SKM-1 (cell line): ENCODE results near the gene DDHD1.
"Not testable (repeated sequence)": the region's sequence is repeated elsewhere in the genome, so short reads cannot be mapped to it uniquely, and the experiment has no call there.

Experiments
- DNase-seq: peaks from one replicate; lab custom pipeline; 2025; ENCODE audit not compliant: unreplicated experiment; lab: John Stamatoyannopoulos, UW

DDHD1 gene

DNA sequence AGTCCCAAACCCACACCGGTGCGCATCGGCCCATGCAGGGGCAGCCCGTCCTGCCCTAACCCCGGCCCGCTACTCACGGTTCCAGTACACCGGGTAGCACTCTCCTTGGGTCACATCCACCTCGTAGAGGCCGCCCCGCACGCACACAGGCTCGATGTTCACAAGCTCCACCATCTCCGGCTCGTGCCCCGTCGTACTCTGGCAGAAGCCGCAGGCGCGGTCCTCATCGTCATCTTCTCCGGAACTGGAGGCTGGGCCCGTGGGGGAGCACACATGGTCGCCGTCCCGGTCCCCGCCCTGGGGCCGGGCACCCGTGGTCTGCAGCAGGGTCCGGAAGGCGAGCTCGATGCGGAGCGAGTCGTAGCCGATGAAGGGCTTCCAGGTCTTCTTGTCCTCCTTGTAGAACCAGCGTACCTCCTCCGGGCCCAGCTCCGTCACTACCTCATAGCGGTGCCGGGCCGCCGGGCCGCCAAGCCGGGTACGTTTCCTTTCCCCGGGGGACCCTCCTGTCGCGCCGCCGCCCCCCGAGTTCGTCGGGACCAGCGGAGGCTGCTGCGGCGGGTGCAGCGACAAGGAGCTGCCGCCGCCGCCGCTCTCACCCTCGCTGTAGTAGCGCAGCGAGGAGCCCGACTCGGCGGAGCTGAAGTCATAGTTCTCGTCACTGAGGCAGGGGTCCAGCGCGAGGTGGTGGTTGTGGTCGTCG lies 788 bp downstream of the DDHD1 start:
- no peak for DNase-seq

DNA sequence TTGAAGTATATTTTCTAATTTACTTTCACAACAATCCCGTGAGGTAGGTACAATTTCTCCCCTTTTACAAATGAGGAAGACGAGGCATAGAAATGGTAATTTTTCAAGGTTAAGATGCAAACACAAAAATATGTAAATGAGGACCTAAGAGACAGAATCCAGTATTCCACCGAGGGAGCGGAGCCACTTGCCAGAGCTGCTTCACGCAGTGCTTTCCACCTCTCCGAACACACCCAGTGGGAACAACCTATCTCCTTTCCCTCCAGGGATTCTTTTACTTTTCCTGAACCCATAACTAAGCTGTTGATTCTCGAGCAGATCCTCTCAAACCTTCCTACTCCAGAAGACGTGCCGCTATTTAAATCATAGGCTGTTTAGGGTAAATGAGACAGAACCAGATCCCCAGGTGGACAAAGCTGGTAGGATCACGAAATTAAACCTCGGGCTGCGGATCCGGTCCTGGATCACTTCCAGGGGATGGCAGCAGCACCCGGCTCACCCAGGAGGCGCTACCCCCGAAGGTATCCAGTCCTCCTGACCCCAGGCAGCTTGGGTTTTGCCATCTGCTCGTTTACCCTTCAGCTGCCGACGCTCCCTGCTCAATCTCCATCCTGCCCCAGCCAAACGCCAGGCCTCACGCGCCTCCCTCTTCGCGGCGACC lies 1.5 kb downstream of the DDHD1 start:
- no peak for DNase-seq

DNA sequence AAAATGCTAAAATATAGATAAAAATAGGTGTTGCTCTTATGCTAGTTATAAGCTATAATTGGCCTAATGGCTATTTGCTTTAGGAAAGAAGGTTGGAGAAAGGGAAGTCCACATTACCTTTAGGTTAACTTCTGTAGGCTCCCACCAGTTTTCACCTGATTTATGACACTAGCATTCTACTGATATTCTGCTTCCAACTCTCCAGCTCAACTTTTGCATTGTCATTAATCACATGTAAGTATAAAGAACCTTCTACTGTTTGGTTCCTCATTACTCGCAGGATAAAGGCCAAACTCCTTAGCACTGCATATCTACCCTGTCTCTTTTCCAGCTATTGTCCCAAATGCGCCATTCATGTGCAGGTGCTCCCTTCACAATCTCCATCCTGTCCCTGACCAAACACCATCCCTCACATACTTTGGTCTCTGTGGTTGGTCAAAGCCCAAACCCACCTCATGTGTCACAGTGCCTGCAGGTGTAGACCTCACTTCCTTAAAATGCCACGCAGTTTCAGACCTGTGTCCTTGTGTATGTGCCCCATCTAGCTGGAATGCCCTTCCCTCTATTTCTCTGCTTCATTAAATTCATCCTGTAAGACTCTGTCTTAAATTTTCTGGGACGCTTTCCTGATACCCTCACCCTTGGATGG lies 3.3 kb downstream of the DDHD1 start:
- no peak for DNase-seq

DNA sequence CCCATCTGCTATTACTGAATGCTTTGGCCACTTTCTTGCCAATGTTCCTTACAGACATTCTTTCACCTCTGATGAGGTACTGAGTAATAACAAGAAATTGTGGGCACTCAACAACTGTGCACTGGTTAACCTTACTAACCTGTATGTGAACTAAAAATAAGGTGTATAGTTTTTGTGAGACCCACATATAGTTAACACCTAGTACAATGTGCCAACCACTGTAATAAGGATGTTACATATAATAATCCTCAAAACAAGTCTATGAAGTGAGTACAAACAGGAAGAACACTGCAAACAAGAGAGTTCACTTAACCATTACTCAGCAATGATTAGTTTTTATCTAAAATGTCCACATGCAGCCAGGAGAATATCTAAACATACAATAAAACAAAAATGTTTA lies 4.5 kb downstream of the DDHD1 start:
- no peak for DNase-seq

DNA sequence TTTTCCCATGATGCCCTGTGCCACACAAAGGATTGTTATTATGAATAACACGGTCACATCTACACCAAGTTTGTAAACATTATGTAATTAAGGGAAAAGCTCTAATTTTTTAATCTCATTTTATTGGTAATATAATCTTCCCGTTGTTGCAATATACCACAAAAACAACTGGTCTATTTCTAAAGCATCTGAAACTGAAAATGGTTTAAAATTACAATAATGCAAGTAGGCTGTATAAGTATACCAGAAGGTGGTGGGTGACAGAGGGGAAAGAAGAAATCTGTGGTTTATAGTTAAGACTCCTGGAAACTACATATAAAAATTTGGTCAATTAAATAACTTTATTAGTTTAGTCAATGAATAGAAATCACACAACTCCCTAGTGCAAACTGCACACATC lies 5.2 kb downstream of the DDHD1 start:
- DNase-seq = no peak

DNA sequence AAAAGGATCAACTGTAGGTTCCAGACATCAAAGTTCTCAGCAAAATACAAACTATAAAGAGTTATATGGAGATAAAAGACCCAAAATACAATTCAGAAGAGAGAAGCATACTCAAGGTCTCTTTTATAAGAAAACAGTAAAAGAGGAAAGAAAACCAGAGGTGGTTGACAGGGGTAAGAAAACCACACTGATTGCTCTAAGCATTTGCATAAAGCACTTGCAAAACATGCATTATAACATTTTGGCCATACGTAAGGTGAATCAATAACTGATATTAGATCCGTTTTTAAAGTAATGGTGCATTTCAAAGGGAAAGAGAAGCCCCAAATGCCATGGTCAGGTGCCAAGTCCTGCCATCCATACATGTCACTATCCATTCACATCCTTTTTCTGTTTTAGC lies 5.9 kb downstream of the DDHD1 start:
- DNase-seq = no peak

DNA sequence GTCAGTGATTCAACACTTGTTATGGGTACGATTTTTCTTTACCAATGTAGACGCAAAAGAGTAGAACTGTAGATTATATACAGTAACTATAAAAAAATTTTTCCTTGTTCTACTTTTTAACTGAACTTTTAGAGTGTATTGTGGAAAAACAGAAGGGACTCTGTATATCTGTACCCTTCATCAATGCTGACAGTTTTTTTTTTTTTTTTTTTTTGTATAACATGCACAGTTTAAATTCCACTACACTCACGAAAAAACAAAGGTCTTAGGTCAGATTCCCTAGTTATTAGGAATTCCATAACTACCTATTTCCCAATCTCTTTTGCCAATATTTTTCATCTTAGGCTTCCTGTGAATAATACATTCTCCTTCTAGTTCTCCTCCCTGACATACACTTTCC lies 6.4 kb downstream of the DDHD1 start:
- DNase-seq = no peak

DNA sequence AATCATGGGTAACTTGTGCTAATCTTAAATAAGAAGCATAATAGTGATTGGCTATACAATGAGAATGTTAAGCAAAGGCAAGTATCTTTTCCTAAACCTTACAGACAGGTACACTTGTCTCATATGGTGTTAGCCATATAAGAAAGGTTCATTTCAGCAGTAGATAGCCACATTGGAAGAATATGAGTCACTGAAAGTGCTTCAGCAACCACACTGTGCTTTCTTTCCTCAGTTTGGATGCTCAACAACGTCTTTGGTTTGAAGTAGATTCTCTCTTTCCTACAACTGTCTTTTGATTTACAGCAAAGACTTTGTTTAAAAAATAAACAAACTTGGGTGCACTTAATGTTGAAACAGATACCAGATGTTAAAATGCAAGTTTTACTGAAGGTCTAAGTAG lies 8.9 kb downstream of the DDHD1 start:
- no peak for DNase-seq

DNA sequence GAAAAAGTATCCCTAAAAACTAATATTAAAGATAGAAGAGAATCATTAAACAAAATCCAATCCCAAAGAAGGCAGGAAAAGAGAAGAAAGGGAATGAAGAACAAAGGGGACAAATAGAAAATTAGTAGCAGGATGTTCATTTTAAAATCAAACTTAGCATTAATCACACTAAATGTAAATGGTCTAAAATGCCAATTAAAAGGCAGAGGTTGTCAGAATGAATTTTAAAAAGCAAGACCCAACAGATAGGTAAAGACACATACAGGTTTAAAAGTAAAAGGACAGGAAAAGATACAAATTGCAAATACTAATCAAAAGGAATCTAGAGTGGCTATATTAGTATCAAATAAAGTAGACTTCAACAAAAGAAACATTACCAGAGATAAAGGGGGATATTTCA lies 12.5 kb downstream of the DDHD1 start:
- no peak for DNase-seq

DNA sequence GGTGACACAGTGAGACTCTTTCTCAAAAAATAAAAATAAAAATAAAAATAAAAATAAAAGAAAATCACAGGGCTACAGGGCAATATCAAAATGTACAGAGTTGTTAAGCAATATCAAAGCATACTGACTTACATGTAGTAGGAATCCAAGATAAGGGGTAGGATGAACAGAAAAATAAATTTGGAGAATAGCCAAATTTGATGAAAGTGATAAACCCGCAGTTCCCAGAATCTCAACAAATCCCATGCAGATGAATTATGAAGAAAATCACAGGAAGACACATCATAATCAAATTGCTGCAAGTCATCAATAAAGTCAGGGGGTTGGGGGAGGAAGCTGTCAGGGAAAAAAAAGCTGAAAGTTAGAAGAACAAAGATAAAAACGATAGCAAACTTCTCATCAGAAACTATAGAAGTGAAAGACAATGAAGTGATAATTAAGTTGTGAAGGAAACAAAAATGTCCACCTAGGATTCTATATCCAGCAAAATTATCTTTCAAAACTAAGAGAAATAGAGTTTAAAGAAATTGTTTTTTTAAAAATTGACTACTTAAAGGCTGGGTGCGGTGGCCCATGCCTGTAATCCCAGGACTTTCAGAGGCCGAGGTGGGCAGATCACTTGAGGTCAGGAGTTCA lies 15.4 kb downstream of the DDHD1 start:
- no peak for DNase-seq

DNA sequence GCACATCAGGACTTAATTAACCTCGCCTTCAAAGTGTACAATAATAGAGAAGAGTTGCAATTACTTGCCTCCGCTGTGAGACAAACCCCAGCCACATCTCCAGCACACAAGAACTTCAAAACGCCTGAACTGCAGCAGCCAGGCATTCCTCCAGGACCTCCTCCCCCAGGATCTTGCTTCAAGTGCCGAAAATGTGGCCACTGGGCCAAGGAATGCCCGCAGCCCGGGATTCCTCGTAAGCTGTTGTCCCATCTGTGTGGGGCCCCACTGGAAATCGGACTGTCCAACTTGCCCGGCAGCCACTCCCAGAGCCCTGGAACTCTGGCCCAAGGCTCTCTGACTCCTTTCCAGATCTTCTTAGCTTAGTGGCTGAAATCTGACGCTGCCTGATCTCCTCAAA lies 22.6 kb downstream of the DDHD1 start:
- DNase-seq = not testable (repeated sequence)

DNA sequence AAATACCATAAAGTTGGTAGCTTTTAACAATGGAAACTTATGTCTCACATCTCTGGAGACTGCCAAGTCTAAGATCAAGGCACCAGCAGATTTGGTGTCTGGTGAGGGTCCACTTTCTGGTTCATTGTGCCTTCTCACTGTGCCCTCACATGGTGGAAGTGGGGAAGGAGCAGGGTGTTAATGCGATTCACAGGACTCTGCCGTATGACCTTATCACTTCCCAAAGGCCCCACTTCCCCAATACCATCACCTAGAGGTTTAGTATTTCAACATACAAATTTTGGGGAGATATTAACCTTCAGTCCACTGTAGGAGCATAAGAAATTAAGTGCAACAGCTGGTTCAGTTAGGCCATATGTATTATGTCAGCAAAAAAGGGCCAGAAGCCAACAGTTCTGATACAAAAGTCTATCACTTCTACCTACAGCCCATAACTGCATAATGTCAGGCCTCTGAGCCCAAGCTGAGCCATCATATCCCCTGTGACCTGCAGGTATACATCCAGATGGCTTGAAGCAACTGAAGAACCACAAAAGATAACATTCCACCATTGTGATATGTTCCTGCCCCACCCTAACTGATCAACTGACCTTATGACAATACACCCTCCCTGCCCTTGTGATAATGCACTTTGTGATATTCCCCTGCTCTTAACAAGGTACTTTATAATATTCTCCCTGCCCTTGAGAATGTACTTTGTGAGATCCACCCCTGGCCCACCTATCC lies 24.7 kb downstream of the DDHD1 start:
- no peak for DNase-seq

DNA sequence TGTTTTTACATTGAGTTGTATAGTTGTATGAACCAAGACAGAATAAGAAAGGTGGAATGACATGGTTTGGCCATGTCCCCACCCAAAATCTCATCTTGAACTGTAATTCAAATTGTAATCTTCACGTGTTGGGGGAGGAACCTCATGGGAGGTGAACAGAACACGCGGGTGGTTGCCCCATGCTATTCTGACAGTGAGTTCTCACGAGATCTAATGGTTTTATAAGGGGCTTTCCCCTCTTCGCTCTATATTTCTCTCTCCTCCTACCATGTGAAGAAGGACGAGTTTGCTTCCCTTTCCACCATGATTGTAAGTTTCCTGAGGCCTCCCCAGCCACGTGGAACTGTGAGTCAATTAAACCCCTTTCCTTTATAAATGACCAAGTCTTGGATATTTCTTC lies 25.3 kb downstream of the DDHD1 start:
- DNase-seq = no peak

DNA sequence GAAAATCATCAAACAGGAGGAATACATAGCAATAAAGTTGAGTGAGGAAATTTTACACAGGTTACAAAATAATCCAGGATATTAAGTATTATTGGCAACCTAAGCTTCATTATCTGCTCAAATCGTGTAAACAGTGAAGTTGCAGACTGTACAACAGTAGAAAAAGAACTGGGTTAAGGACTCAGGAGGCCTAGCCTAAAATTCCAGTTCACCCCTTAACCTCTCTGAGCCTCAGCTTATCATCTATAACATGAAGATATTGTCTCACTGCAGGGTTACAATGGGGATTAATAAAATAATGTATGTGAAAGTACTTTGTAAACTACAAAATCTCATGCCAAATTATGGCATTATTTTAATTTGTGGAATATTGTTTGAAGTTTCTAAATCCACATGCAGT lies 26.0 kb downstream of the DDHD1 start:
- DNase-seq = no peak

DNA sequence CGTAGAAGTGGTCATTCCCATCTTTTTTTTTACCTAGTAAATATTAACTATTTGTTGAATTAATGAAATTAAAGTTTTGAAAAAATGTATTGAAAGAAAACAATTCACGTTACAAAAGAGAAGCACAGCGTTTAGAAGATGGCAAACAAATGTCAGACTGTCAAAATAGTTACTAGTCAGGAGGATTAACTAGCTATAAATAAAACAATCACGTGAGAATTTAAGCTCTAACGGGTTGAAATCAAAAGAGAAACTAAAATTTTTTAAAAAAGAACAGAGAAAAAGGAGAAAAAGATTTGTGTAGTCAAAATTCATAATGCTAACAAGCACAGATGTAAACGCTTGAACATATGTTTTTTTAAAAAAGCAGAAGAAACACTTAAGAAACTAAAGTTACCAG lies 26.4 kb downstream of the DDHD1 start:
- DNase-seq = no peak

DNA sequence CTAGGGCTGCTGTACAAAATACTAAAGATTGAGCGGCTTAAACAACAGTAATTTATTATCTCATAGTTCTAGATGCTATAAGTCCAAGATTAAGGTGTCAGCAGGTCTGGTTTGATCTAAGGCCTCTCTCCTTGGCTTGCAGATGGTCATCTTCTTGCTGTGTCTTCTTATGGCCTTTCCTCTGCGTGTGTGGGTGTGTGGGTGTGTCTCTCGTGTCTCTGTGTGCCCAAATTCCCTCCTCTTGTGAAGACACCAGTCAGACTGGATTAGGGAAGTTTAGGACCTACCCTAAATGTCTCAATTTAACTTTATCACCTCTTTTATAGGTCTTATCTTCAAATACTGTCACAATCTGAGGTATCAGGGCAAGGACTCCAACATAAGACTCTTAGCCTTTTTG lies 28.3 kb downstream of the DDHD1 start:
- no peak for DNase-seq

DNA sequence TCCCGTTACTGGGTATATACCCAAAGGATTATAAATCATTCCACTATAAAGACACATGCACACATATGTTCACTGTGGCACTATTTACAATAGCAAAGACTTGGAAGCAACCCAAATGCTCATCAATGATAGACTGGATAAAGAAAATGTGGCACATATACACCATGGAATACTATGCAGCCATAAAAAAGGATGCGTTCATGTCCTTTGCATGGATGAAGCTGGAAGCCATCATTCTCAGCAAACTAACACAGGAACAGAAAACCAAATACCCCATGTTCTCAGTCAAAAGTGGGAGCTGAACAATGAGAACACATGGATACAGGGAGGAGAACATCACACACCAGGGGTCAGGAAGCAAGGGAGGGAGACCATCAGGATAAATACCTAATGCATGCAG lies 31.7 kb downstream of the DDHD1 start:
- DNase-seq = not testable (repeated sequence)

DNA sequence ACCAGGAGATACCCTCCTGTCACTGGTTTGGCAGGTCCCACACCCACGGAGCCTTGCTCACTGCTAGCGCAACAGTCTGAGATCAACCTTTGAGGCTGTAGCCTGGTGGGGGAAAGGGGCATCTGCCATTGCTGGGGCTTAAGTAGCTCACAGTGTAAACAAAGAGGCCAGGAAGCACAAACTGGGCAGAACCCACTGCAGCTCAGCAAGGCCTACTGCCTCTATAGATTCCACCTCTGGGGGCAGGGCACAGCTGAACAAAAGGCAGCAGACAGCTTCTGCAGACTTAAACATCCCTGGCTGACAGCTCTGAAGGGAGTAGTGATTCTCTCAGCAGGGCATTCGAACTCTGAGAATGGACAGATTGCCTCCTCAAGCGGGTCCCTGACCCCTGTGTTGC lies 35.6 kb downstream of the DDHD1 start:
- DNase-seq = not testable (repeated sequence)

DNA sequence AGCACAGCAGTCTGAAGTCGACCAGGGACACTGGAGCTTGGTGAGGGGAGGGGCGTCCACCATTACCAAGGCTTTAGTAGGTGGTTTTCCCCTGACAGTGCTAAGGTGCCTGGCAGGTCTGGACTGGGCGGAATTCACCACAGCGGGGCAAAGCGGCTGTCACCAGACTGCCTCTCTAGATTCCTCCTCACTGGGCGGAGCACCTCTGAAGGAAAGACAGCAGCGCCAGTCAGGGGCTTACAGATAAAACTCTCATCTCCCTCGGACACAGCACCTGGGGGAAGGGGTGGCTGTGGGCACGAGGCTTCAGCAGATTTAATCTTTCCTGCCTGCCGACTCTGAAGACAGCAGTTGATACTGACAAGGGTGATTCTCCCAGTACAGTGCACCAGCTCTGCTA lies 39.1 kb downstream of the DDHD1 start:
- no peak for DNase-seq

DNA sequence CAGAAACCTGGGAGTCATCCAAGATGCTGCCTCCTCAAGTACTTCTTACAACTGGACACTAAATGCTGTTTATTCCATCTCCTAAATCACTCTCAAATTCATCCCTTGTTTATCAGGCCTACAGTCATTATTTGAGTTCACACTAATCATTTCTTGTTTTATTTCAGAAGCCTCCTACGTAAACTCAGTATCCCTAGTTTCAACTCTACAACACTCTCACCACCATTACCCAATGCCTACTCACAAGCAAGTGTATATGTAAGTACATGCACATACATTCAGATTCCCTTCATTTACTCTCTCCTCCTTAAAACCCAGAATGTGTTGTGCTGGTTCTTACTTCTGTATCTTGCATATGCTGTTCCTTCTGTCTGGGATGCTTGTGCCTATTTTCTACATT lies 43.0 kb downstream of the DDHD1 start:
- no peak for DNase-seq
